ENCODE measurements around the gene IST1. TPM values are rescaled to one million over a fixed set of nuclear protein-coding genes. Genes with fewer than 3 reads are reported as not detected.

IST1 gene
- total and polyA plus RNA-seq, 8 donors, result 156 to 360 (median 298) TPM

GRCh38 chr16:71848622-71849021 is 46.7 kb upstream of the IST1 start:
- no peak for TF ChIP-seq CTCF (IDR thresholded peaks at IDR 0.05)
- intact Hi-C loops (cut with DNase I), result no loop called here
- Histone ChIP-seq H3K4me1 (peaks cover 7 to 20% of the 10 kb centered on the region in 2 donors), H3K27me3 (no peaks in the 10 kb centered on the region), H3K36me3 (peaks cover 0 to 59% of the 10 kb centered on the region in 2 donors), H3K9me3 (no peaks in the 10 kb centered on the region), H3K27ac (no peak overlapping the region), H3K4me3 (no peak overlapping the region)
- ATAC-seq (no peak), DNase-seq (no peak)

DNA sequence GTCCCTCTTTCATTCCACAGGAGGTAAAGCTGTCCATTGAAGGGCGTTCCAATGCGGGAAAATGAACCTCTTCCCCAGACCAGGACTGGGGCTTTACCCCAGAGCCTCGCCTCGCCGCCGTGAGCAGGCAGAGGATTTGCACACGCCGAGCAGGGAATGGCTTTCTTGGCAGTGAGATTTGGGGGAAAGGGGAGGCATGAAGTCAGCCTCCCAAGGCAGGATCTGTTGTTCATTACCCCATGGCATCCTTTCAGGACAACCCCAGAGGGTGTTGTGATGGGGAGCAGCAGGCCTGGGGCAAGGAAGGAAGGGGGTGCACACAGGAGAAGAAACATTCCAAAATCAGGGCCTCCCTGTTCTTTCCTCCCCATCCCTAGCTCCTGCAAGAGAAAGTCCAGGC is 43.6 kb upstream of the IST1 start:
- TF ChIP-seq CTCF (IDR thresholded peaks at IDR 0.05), result no peak
- no peak overlapping the region for H3K27ac ChIP-seq
- no peaks in the 10 kb centered on the region for H3K27me3 ChIP-seq
- intact Hi-C loops (cut with DNase I), result no loop called here
- H3K9me3 ChIP-seq, result no peaks in the 10 kb centered on the region
- peaks cover 0 to 78% of the 10 kb centered on the region in 2 donors for H3K36me3 ChIP-seq
- H3K4me1 ChIP-seq, result peaks cover 6 to 12% of the 10 kb centered on the region in 2 donors
- DNase-seq (no peak), ATAC-seq (no peak)
- H3K4me3 ChIP-seq, result no peak overlapping the region

DNA sequence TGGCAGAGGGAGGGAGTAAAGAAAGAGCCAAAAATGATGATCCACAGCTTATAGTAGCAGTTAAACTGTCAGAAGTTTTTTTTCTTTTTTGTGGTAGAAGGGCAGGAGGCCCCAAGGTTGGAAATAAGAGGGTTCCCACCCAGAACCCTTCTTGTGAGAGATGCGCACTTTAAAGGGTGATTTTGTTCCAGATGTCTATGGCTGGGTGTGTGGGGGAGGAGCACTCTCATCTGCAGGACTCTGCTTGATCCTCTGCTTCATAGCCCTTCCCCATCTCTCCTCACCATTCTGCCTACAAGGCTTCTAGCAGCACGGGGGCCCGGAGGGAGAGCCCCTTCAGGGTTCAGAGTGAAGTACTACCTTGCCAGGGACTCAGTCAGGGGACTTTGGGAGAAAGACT is 43.2 kb upstream of the IST1 start:
- H3K27me3 ChIP-seq, result no peaks in the 10 kb centered on the region
- H3K4me3 ChIP-seq, result no peak overlapping the region
- H3K4me1 ChIP-seq, result peaks cover 2 to 8% of the 10 kb centered on the region in 2 donors
- no peak for TF ChIP-seq CTCF (IDR thresholded peaks at IDR 0.05)
- no peak for ATAC-seq
- intact Hi-C loops (cut with DNase I), result no loop called here
- no peaks in the 10 kb centered on the region for H3K9me3 ChIP-seq
- no peak for DNase-seq
- H3K36me3 ChIP-seq, result peaks cover 0 to 78% of the 10 kb centered on the region in 2 donors
- no peak overlapping the region for H3K27ac ChIP-seq

GRCh38 chr16:71852561-71852960 is 42.8 kb upstream of the IST1 start:
- no peak for TF ChIP-seq CTCF (IDR thresholded peaks at IDR 0.05)
- H3K9me3 ChIP-seq, result no peaks in the 10 kb centered on the region
- H3K27me3 ChIP-seq, result no peaks in the 10 kb centered on the region
- ATAC-seq (no peak), DNase-seq (no peak)
- no peak overlapping the region for H3K27ac ChIP-seq
- intact Hi-C loops (cut with DNase I), result no loop called here
- H3K4me3 ChIP-seq, result no peak overlapping the region
- H3K4me1 ChIP-seq, result peaks cover 0 to 4% of the 10 kb centered on the region in 2 donors
- H3K36me3 ChIP-seq, result peaks cover 0 to 78% of the 10 kb centered on the region in 2 donors

DNA sequence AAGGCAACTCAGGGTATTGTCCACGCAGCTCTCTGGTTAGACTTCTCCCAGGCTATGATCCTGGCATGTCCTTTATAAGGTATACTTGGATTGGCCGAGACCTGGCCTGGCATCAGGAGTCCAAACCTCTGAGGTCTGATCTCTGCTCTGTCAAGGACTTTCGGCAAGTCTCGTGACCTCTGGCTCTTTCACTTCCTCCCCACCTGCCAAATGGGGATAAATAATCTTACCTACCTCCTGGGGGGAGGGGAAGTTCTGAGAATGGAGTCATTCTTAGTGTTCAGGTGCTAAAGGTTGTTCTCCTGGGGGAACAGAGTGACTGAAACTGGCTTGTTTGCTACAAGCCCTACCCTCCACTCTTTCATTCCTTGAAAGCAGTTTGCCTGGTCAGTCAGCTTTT is 41.9 kb upstream of the IST1 start:
- H3K4me3 ChIP-seq, result no peak overlapping the region
- ATAC-seq, result no peak
- no peak for TF ChIP-seq CTCF (IDR thresholded peaks at IDR 0.05)
- no peaks in the 10 kb centered on the region for H3K4me1 ChIP-seq
- no peaks in the 10 kb centered on the region for H3K27me3 ChIP-seq
- intact Hi-C loops (cut with DNase I), result no loop called here
- H3K27ac ChIP-seq, result no peak overlapping the region
- no peak for DNase-seq
- no peaks in the 10 kb centered on the region for H3K9me3 ChIP-seq
- H3K36me3 ChIP-seq, result peaks cover 0 to 77% of the 10 kb centered on the region in 2 donors
